Peyer's patch (tissue), 4 donors: Measurements from ENCODE around the gene F13A1. TPM values are rescaled to one million over a fixed set of nuclear protein-coding genes. Genes with fewer than 3 reads are reported as not detected.

Source experiments
- DNase-seq, 3 donors: peaks; one replicate each; pipeline ENCODE4 v3.0.0-alpha.2; 2017 to 2019
- H3K27ac ChIP-seq, 4 donors: fragments of 200-600 bp; sonication (generic); one replicate each; pipeline ENCODE4 v1.5.1; 2016 to 2019
- H3K27me3 ChIP-seq, 2 donors: fragments of 200-600 bp; sonication (generic); one replicate each; pipeline ENCODE4 v1.5.1; 2019
- H3K36me3 ChIP-seq, 3 donors: fragments of 200-600 bp; sonication (generic); one replicate each; pipeline ENCODE4 v1.5.1; 2016 to 2019
- H3K4me1 ChIP-seq, 4 donors: fragments of 200-600 bp; sonication (generic); one replicate each; pipeline ENCODE4 v1.5.1; 2016 to 2019
- H3K4me3 ChIP-seq, 4 donors: fragments of 200-600 bp; sonication (generic); 1 replicate in 3 of 4; 2 replicates in 1 of 4; pipeline ENCODE4 v1.5.1; 2016 to 2019; ENCODE audit warnings: mild to moderate bottlenecking in 1 of 4
- H3K9me3 ChIP-seq, 4 donors: fragments of 200-600 bp; sonication (generic); one replicate each; pipeline ENCODE4 v1.5.1; 2016 to 2019; ENCODE audit warnings: mild to moderate bottlenecking in 1 of 4
- CTCF ChIP-seq, 6 experiments: fragments of 450-650 bp in 4 of 6; fragments of 200-600 bp in 2 of 6; sonication (generic) in 1 of 6; IDR thresholded peaks; one replicate each; pipeline ENCODE4 v1.5.1; 2017 to 2019; ENCODE audit warnings: antibody characterized with exemption in 6 of 6, mild to moderate bottlenecking in 3 of 6, moderate library complexity in 1 of 6
- POLR2A ChIP-seq, 2 donors: fragments of 450-650 bp; IDR thresholded peaks; one replicate each; pipeline ENCODE4 v1.5.1; 2017; ENCODE audit warnings: antibody characterized with exemption in 2 of 2, mild to moderate bottlenecking in 2 of 2, moderate library complexity in 2 of 2
- total RNA-seq, 4 donors: library from RNA; depleted of rRNA; stranded (reverse); fragments of >200 nt; gene quantifications; one replicate each; pipeline ENCODE4 v1.1.0, GENCODE V29; 2016

The F13A1 gene
- total RNA-seq, 4 donors from 2014 or later, result 13.0 to 29.7 (median 25.5) TPM

- Histone ChIP-seq H3K27ac (no peak overlapping the region), H3K9me3 (no peaks in the 10 kb centered on the region), H3K36me3 (no peaks in the 10 kb centered on the region), H3K4me3 (no peak overlapping the region), H3K27me3 (no peaks in the 10 kb centered on the region), H3K4me1 (no peaks in the 10 kb centered on the region)
- DNase-seq, result no peak
- TF ChIP-seq POLR2A (IDR thresholded peaks at IDR 0.05) (no peak), CTCF (IDR thresholded peaks at IDR 0.05) (no peak)
These were observed 27.8 kb upstream of the F13A1 start for GRCh38 chr6:6348256-6348655.

GRCh38 chr6:6346427-6347023, 26.1 kb upstream of the F13A1 start:
- Histone ChIP-seq H3K27me3 (no peaks in the 10 kb centered on the region), H3K4me3 (no peak overlapping the region), H3K36me3 (no peaks in the 10 kb centered on the region), H3K4me1 (no peaks in the 10 kb centered on the region), H3K27ac (no peak overlapping the region), H3K9me3 (no peaks in the 10 kb centered on the region)
- no peak for TF ChIP-seq CTCF (IDR thresholded peaks at IDR 0.05)
- TF ChIP-seq POLR2A (IDR thresholded peaks at IDR 0.05), result no peak
- DNase-seq, result no peak

GRCh38 chr6:6333501-6333900, 13.0 kb upstream of the F13A1 start:
- H3K27ac ChIP-seq, result no peak overlapping the region
- H3K9me3 ChIP-seq, result no peaks in the 10 kb centered on the region
- no peaks in the 10 kb centered on the region for H3K27me3 ChIP-seq
- no peak for DNase-seq
- TF ChIP-seq POLR2A (IDR thresholded peaks at IDR 0.05), result no peak
- TF ChIP-seq CTCF (IDR thresholded peaks at IDR 0.05), result no peak
- H3K36me3 ChIP-seq, result no peaks in the 10 kb centered on the region
- H3K4me3 ChIP-seq, result no peak overlapping the region
- peaks cover 0 to 6% (median 2%) of the 10 kb centered on the region in 4 donors for H3K4me1 ChIP-seq

- Histone ChIP-seq H3K27ac (no peak overlapping the region), H3K4me3 (no peak overlapping the region), H3K27me3 (no peaks in the 10 kb centered on the region), H3K9me3 (no peaks in the 10 kb centered on the region), H3K4me1 (peaks cover 0 to 6% (median 2%) of the 10 kb centered on the region in 4 donors), H3K36me3 (no peaks in the 10 kb centered on the region)
- DNase-seq, result no peak
- TF ChIP-seq CTCF (IDR thresholded peaks at IDR 0.05) (no peak), POLR2A (IDR thresholded peaks at IDR 0.05) (no peak)
These were observed 12.4 kb upstream of the F13A1 start for GRCh38 chr6:6332811-6333244.

GRCh38 chr6:6331946-6332601, 11.6 kb upstream of the F13A1 start:
- TF ChIP-seq CTCF (IDR thresholded peaks at IDR 0.05), result no peak
- TF ChIP-seq POLR2A (IDR thresholded peaks at IDR 0.05), result no peak
- Histone ChIP-seq H3K4me3 (no peak overlapping the region), H3K27me3 (no peaks in the 10 kb centered on the region), H3K36me3 (no peaks in the 10 kb centered on the region), H3K4me1 (peaks cover 0 to 6% (median 2%) of the 10 kb centered on the region in 4 donors), H3K9me3 (no peaks in the 10 kb centered on the region), H3K27ac (peak overlapping the region in 1 of 4 donors; percentile 55)
- peak in 1 of 3 donors; percentile 33 for DNase-seq
